ENCODE measurements around the gene CBLB.

GRCh38 chr3:105807701-105808100 lies 61.1 kb downstream of the CBLB start:
- TF ChIP-seq, protein P1, sequence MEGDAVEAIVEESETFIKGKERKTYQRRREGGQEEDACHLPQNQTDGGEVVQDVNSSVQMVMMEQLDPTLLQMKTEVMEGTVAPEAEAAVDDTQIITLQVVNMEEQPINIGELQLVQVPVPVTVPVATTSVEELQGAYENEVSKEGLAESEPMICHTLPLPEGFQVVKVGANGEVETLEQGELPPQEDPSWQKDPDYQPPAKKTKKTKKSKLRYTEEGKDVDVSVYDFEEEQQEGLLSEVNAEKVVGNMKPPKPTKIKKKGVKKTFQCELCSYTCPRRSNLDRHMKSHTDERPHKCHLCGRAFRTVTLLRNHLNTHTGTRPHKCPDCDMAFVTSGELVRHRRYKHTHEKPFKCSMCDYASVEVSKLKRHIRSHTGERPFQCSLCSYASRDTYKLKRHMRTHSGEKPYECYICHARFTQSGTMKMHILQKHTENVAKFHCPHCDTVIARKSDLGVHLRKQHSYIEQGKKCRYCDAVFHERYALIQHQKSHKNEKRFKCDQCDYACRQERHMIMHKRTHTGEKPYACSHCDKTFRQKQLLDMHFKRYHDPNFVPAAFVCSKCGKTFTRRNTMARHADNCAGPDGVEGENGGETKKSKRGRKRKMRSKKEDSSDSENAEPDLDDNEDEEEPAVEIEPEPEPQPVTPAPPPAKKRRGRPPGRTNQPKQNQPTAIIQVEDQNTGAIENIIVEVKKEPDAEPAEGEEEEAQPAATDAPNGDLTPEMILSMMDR (conservative IDR thresholded peaks at IDR 0.05; ENCODE audit: low read depth in 2 of 2) = no peak
- no peak for TF ChIP-seq EZH2 (IDR thresholded peaks at IDR 0.05; ENCODE audit: low read depth, unreplicated experiment)
- TF ChIP-seq POLR2AphosphoS5 (IDR thresholded peaks at IDR 0.05; ENCODE audit: low read depth) = no peak
- TF ChIP-seq, protein P2, sequence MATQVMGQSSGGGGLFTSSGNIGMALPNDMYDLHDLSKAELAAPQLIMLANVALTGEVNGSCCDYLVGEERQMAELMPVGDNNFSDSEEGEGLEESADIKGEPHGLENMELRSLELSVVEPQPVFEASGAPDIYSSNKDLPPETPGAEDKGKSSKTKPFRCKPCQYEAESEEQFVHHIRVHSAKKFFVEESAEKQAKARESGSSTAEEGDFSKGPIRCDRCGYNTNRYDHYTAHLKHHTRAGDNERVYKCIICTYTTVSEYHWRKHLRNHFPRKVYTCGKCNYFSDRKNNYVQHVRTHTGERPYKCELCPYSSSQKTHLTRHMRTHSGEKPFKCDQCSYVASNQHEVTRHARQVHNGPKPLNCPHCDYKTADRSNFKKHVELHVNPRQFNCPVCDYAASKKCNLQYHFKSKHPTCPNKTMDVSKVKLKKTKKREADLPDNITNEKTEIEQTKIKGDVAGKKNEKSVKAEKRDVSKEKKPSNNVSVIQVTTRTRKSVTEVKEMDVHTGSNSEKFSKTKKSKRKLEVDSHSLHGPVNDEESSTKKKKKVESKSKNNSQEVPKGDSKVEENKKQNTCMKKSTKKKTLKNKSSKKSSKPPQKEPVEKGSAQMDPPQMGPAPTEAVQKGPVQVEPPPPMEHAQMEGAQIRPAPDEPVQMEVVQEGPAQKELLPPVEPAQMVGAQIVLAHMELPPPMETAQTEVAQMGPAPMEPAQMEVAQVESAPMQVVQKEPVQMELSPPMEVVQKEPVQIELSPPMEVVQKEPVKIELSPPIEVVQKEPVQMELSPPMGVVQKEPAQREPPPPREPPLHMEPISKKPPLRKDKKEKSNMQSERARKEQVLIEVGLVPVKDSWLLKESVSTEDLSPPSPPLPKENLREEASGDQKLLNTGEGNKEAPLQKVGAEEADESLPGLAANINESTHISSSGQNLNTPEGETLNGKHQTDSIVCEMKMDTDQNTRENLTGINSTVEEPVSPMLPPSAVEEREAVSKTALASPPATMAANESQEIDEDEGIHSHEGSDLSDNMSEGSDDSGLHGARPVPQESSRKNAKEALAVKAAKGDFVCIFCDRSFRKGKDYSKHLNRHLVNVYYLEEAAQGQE (IDR thresholded peaks at IDR 0.05; ENCODE audit: unreplicated experiment) = no peak
- TF ChIP-seq CREB1 (CRISPR knock-in tag; IDR thresholded peaks at IDR 0.05; ENCODE audit: low read depth) = no peak
- no peak for TF ChIP-seq EZH2phosphoT487 (IDR thresholded peaks at IDR 0.05; ENCODE audit: unreplicated experiment)
- TF ChIP-seq ZNF331 (CRISPR knock-in tag; IDR thresholded peaks at IDR 0.05; ENCODE audit: low read depth) = no peak

Measured in GM23338 (cell line).